MM.1S (cell line): ENCODE results near the gene TBX20.
"Not testable (repeated sequence)": the region's sequence is repeated elsewhere in the genome, so short reads cannot be mapped to it uniquely, and the experiment has no call there.

Experiments
- CTCF ChIP-seq: fragments of 300-600 bp; sonication (generic); IDR thresholded peaks from 2 replicates; pipeline ENCODE4 v1.5.1; 2016; ENCODE audit warnings: antibody characterized with exemption, low read length, mixed read lengths
- EZH2 ChIP-seq: fragments of 300-600 bp; sonication (generic); optimal IDR thresholded peaks from 2 replicates; pipeline ENCODE3; 2017; ENCODE audit warnings: low read depth, mild to moderate bottlenecking, antibody characterized with exemption, low read length, mixed read lengths

- not testable (repeated sequence) for TF ChIP-seq CTCF, EZH2
Measured at GRCh38 chr7:35167158-35167557, 86.7 kb downstream of the TBX20 start.
